Glomerular visceral epithelial cell (primary cell): ENCODE data around the gene GAD2.

Source experiments
- DNase-seq: peaks from one replicate; pipeline ENCODE4 v3.0.0-alpha.2; 2016; ENCODE audit errors: extremely low spot score

The GAD2 gene

DNA sequence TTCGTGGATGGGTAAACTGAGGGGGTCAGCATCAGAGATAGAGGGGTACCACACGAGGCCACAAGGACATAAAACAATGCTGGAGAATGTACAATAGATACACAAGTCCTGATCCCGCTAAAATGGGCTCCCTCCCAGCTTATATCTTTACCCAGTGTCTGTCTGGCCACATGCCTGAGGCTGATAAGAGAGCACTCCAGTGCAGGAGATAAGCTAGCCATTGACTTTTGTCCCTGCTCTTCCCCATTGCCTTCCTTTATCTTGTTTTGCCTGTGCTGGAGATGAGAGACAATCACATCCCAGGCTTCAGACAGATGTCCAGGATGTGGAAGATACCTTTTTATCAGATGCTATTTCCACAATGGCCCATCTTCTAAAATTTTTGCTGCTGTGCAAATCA lies 6.0 kb downstream of the GAD2 start:
- no peak for DNase-seq

DNA sequence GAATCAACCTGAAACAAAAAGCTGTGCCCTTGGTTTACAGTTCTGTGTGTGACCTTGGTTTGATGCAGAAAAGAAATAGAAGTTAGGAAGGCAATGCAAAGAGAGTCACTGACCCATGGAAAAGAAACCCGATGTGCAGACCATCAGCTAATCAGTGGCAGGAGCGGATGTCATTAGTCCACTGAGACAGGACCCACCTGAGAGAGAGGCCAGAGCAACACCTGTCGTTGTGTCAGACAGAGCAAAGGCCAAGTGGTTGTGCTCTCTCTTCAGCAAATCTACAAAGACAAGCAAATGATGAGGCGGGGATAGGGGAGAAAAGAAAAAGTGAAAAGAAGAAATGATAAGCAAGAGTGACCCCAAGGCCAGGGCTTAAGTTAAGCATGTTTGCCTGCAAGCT lies 8.7 kb downstream of the GAD2 start:
- DNase-seq = no peak

DNA sequence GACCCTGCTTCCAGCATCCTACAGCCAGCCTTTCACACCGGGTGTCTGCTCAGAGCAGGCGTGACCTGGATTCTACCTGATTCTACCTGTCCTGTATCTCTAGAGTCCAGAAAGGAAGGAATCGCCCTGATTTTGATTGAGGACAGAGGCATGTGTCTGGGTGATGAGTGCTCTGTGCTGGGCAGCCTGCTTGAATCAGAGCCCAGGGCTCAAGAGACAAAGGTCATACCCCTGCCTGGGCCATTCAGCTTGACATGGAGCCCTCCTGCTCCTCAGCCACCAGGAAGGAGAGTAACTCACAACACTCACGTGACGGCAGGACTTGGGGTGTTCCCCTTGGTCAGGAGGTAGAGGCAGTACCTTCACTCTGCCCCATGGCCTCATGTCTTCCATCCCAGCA lies 11.2 kb downstream of the GAD2 start:
- DNase-seq = no peak

DNA sequence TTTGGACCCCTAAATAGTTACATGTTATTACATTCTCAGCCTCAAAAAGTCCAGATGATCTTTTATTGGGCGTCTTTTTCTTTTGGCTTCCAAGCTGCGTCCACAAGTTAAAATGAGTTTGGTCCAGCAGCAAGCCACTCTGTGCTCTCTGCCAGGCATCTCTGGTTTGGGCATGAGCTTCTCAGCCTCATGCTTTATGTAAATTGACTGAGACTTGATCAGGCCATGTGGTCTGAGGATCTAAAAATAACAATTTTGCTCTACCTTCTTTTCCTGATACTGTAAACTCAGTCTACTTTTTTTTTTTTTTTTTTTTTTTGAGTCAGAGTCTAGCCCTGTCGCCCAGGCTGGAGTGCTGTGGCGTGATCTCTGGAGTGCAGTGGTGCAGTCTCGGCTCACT lies 15.6 kb downstream of the GAD2 start:
- DNase-seq = no peak

DNA sequence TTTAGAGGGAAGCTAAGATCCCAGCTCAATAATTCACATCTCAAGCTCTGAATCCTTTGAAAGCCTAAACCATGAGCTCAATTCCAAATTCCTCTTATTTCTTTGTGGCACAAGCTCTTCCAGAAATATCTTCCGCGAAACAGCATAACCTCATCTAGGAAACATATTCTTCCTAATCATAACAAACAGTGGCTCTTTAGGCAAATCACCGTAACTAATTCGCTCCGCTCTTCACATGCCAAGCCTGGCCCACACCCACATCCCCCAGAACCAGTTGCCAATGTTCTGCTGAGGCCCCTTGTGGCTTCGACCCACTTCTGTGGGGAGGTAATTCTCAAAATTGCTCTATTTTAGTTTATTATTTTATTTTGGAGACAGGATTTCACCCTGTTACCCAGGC lies 19.2 kb downstream of the GAD2 start:
- DNase-seq = no peak

DNA sequence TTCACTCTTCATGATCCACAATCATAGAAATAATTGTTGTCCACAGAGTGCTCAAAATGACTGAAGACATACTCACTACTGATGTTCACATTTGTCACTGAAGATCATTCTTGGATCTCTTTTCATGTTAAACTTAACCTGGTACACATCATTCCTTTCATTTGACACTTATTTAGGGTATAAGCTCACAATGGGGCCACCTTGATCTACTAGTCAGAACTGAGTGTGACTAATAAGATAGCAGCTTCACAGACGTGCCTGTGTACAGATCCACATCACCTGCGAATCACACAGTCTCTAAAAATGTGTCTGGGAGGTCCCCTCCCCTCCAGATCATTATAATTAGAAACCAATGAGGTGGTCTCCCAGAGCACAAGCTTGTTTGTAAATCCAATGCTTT lies 21.8 kb downstream of the GAD2 start:
- no peak for DNase-seq

DNA sequence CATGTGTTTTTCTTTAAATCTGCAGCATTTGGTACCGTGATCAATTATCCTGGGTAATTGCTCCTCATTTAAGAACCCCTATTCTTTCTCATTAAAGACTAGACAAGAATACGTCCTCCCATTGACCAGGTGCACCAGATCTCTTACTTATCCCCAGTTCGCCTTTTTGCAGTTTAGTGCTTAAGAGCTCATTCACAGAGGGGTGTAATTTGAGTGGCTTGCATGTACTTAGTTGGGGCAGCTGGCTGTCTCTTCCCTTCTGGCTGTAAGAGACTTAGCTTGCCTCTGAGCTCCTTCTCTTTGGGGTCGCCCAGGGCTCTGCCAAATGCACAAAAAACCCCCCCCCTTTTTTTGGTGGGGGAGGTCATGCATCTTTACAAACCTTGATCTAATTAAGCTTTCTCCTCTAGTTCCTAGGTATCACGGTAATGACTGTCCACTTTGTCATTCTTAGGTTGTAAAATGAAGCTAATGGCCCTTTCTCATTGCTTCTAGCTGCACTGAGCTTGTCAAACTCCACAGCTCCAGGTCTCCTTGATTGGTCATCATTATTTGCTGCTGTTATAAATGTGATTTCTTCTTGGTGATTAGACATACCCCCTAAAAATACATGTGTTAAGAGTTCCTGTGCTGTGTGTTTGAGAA lies 26.3 kb downstream of the GAD2 start:
- DNase-seq = no peak

DNA sequence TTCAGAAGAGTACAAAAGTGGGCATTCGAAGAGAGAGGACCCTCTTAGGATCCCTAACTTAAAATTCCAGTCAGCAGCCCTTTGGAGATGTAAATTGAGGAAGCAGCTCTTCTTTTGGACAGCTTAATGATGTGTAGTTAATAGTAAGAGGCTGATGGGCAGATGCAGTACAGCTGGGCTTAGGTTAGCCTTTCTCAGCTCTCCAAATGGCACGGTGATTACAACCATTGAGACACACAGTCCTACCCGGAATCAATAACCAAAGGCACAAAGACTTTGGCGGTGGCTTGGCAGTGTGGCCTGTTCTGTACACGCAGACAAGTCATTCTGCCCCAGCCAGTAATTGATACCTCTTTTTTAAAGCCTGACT lies 26.8 kb downstream of the GAD2 start:
- DNase-seq = no peak

DNA sequence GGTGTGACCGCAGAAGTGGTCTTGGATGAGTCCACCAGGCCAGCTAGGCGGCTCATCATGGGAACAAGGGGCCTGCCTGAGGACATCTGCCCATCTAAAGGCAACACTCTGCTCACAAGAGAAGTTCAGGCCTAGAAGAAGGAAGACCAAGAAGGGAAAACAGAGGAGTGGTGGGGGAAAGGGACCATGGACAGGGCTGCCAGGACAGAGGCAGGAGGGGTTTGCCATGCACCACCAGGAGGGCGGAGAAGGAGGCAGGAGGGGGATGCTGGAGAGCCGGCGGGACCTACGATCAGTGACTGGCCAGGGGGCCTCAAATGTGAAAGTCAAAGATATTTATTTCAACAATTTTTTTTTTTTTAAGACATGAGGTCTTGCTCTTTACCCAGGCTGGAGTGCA lies 33.1 kb downstream of the GAD2 start:
- DNase-seq = no peak

DNA sequence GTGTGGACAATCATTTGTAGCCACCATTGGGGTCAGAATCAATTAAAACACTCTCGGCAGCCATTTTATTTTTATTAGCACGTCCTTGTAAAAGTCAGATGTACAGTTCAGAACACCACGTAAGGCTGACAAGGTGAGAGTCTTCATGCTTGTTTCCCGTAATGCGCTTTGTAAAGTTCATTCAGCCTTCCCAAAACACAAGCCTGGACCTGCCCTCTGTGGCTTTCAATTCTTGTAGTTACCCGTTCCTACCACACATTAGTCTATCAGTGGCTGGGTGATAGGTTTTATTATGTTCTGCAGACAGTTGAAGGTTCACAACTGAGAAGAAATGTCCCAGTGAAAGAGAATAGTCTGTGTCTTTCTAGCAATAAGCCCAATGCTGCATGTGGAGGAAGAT lies 35.4 kb downstream of the GAD2 start:
- no peak for DNase-seq

DNA sequence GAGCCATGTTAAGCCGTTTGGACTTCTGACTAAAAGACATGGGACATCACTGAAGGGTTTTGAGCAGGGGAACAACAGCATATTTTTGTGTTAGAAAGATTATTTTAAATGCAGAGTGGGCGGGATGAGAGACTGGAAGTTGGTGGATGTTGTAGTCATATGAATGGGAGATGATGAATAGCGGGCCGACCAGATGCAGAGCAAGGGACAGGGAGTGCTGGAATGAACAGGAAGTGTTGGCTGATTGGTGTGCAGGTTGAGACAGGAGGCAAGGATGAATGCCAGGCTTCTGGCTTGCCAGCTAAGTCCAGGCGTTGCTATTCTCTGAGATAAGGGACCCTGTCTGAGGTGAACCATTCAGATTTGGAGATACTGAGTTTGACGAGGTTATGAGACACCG lies 38.0 kb downstream of the GAD2 start:
- DNase-seq = no peak

DNA sequence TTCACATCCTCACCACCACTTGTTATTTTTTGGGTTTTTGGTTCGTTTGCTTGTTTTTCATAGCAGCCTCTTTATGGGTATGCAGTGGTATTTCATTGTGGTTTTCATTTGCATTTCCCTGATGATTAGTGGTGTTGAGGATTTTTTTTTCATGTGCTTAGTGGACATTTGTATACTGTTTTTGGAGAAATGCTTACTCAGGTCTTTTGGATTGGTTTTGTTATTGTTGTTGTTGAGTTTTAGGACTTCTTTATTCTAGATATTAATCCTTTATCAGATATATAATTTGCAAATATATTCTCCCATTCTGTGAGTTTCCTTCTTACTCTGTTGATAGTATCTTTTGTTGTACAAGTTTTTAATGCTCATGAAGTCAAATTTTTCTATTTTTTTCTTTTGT lies 42.8 kb downstream of the GAD2 start:
- no peak for DNase-seq

DNA sequence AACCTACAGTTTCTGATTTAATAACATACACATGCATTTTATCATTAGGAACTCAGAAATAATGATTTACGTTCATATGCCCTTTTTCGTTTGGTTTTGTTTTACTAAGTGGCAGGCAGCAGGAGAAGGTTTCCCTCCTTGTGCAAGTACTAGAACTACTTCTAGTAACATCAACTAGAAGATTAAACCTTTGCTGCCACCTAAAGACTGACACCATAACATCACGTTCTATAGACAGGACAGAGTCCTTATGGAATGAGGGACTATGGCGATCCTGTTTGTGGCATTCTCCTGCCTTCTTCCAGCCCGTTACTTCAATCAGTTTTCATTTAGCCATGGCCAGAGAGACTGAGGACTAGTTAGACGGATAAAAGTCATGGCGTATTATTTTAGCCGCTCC lies 53.2 kb downstream of the GAD2 start:
- peak; percentile 31 for DNase-seq

DNA sequence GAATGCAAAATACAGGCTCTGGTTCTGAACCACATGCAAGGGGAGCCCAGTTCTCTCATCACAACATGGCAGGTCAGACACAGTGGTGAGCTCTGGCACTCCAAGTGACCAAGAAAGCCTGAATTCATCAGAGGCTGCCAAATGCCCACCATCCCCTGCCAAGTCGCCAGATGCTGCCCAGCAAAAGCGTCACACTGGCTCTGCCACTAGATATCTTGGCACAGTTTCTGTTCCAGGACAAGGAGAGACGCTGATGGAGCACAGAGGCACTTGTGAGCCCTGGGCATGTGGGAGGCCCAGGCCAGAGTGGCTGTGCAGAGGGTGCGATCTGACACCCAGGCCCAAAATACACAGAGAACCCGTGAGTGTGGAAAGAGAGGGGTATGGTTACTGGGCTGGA lies 57.8 kb downstream of the GAD2 start:
- DNase-seq = no peak

DNA sequence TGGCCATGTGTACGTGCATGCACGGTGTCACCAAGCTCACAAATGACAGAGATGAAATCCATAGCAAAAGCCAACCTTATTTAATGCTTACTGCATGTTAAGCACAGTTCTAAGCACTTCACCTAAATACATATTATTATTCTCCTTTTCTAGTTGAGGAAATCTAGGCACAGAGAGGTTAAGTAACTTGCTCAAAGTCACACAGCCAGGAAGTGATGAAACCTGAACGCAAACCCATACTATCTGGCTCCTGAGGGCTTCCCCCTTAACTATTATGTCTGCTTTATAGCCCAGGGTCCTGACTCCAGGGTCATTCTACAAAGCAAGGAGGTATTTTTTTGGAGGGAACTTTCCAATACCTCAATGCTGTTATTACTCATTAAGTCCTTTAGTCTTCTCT lies 61.7 kb downstream of the GAD2 start:
- no peak for DNase-seq

DNA sequence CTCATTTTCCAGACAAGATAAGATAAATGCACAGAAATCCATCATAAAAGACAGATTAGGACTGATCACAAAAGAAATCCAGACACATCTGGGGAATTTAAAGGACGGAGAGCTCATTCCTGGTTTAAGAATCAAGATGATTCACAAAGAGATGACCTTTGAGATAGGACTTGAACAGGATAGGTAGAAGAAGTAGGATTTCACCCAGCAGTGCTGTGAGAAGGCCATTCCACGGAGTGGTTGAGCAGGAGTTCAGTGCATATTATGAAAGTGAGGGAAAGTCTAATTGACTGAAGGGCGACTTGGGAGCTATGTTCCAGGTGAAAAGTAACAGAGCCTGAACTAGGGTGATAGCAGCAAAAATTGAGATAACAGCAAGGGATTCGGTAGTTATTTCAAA lies 73.7 kb downstream of the GAD2 start:
- DNase-seq = no peak

DNA sequence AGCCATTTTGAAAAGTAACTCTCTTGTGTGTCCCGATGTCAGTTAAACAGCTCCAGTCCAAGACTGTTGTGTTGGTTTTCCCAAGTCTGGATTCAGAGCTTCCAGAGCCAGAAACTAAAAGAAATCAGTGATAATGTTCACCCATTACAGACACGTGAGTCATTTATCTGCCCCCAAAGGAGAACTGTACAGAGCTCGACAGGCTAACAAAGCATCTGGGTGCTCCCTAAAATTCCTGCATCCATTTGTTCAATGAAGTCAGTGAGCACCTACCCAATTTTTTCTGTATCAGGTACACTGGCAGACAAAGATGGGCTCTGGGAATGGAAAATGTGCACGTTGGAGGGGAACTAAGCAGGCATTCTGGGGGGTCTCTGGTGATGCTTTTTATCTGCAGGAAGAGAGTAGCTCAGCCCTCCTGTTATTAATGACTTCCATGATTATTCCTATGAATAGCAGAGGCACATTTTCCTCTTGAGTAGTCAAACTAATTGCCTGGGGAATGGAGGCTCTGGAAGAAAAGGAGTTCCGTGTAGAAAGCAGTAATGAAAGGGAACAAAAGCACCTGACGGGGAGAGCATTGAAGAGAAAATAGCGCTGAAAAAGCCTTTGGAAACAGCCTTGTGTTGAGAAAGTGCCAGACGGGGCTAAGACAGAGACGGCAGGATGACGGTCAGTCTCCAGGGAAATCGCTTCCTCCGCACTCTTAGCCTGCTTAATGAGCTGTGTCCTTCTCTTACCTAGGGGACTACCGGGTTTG lies 75.3 kb downstream of the GAD2 start:
- DNase-seq = no peak

DNA sequence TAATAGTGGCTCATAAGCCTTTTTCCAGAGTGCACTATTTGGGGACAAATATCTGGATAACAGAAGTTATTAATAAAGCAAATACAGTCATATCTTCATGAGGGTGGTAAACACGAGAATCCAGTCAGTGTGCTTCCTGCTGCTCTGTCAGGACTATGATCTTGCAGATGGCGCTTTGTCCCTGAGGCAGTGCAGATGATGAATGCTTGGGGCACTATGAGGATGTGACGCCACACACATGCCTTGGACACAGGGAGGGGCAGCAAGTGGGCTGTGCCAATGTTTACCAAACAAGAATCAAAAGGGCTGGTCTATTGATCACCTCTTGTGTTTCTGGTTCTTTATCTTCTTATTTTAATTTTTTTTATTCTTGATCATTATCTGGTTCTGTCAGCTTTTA lies 79.8 kb downstream of the GAD2 start:
- DNase-seq = no peak

DNA sequence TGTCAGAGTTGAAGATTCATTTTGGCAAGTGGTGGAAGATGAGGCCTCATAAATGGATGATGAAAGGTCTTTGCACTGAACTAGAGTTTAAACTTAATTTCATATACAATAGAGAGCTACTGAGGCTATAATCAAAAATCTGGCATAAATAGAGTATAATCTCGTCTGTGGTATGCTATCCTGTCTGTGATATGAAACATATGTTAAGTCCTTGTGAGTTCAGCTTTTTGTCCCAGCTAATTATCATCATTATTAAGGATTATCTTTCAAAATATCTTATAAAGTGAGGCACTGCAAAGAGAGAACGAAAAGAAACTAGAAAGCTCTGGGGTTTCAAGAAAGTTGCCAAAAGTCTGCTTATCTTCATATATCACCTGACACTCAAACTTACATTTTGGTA lies 83.4 kb downstream of the GAD2 start:
- DNase-seq = no peak

DNA sequence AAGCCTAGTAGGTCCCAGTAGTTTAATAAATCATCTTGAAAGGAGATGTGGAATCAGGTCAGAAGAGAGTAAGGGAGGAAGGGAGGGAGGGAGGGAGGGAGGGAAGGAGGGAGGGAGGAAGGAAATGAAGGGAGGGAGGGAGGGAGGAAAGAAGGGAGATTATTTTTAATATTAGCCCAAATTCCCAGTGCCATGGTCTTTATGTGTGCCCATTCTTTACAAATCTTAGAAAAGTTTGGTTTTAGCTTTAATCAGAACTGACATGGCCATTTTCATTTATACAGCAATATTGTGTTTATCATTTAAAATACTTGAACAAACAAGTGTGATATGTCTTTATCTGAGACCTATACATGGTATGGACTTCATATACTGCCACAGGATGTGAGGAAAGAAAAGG lies 86.8 kb downstream of the GAD2 start:
- no peak for DNase-seq

DNA sequence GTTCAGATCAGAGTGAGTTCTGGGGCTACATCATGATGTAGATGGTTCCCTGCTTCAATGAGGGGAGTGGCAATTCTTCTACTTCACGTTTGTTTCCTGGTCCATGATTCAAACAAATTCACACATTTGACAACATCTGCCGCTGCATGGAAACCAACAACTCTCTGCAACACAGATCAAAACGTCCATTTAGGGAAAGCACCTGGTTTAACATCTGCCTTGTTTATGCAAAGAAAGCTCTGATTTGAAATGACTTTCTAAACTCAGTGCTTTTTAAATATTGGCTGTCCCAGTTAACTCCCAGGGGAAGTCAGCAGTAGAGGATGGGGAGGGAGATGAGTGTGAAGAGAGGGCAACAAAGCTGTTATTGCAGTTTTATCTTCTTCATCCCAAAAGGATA lies 93.8 kb downstream of the GAD2 start:
- DNase-seq = no peak

DNA sequence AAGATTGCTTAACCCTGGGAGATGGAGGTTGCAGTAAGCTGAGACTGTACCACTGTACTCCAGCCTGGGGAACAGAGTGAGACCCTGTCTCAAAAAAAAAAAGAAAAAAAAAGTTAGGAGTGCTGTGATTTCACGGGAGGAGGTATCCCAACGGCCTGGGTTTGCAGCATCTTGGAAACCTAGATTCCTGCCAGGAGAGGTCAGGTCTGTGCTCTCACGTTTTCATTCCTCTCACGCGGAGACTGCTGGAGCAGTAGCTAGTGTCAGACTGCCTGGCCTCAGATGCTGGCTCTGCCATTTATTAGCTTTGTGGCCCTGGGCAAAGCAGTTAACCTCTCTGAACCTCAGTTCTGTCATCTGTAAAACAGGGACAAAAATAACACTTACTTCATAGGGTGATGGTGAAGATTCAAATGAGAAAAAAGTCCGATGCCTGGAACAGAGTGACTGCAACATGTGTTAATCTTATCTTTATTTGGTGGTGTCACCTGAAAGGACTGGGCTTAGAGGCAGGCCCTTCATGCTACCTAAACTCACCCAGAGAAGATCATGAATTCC lies 94.9 kb downstream of the GAD2 start:
- no peak for DNase-seq

DNA sequence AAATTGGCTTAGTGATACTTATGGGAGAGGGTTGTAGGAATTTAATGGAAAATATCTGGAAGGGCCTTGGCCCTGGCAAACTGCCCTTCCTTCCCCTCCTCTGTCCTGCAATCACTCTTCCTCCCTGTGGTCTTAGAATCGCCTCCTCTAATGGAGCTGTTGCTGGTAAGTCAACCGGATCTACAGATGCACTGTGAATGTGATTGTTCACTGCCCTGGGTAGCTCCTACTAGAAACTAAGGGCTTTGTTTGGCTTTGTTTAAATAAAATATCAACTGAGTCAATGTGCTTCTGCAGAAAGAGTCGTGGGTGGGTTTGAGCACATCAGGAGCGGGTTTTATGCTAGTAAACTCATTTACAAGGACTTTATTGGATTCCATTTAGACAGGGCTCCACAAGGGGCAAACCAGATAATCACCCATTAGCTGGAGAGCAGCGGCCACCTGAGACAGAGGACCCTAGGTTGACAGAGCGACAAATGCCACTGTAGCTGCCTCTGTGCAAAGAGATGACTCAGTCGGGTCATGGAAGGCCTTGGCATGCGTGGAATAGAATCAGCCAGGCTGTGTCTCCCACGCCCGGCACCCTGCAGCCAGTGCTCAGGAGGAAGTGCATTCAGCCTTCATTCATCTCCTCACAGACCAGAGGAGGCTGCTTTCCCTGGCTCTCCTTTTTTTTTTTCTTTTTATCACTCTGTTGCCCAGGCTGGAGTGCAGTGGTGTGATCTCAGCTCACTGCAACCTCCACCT lies 97.9 kb downstream of the GAD2 start:
- DNase-seq = no peak
